ENCODE measurements around the gene HAPLN1. TPM values are rescaled to one million over a fixed set of nuclear protein-coding genes. Genes with fewer than 3 reads are reported as not detected.

Gene HAPLN1
- under 0.01 and 0.56 TPM in 2 replicates for total RNA-seq (2012; rRNA removed)
- 0.06 and 0.07 TPM in 2 replicates for polyA plus RNA-seq (2012; rRNA removed)
- 0.01 TPM in 1 of 2 replicates, not detected in the other for polyA plus RNA-seq (2012; cell fraction: cytosol; rRNA removed)
- not detected in 2 replicates for polyA plus RNA-seq (2012; cell fraction: nucleus; rRNA removed; ENCODE audit: low replicate concordance)
- Bru-seq, nascent RNA = percentile 4 among the genes with signal in this experiment
- BruChase-seq, experiment 1, labeled RNA remaining after a 6-hour chase = percentile 4 among the genes with signal in this experiment
- BruChase-seq, experiment 2, labeled RNA remaining after a 2-hour chase = percentile 1 among the genes with signal in this experiment
- long read RNA-seq = 0 reads

GRCh38 chr5:83720836-83721537 is at the start of gene HAPLN1:
HAPLN1 (minus strand) TSS chr5:83720855; CDS start chr5:83673523, 47,332 bp downstream.
- dilution Hi-C loops (cut with HindIII; ENCODE audit: low sequenced_read_pairs, unreplicated experiment) (no loop called here), intact Hi-C loops (cut with micrococcal nuclease) (no loop called here), in situ Hi-C loops (cut with MboI; ENCODE audit: low sequenced_read_pairs) (loop anchor here (5.0 to 10.0 kb wide), 2 partner anchors 534 to 656 kb away; no protein-coding TSS in a partner anchor)
- peak within 1 kb of the TSS; percentile 64; the same call in 1 of the 2 replicates for H3K23ac ChIP-seq (ENCODE audit: low read depth, low read length)
- peak within 1 kb of the TSS; percentile 80; the same call in 1 of the 2 replicates for H3K9ac ChIP-seq (ENCODE audit: low read depth, low read length)
- ChIA-PET CTCF (interaction anchor here (0.6 kb wide), 2 partner anchors 185 to 897 kb away, joined by 3 read pairs; no protein-coding TSS in a partner anchor), POLR2A (ENCODE audit: unreplicated experiment) (interaction anchor here (0.6 kb wide), 2 partner anchors 13 to 661 kb away, joined by 4 to 25 read pairs; no protein-coding TSS in a partner anchor)
- H3K4me1 ChIP-seq (ENCODE audit: control insufficient read depth, insufficient read depth, low read length) = peaks cover 2% of the 10 kb centered on the region; the same call in 1 of the 2 replicates
- H3K14ac ChIP-seq (replicated peaks; ENCODE audit: low read depth, low read length) = 0 out of 2 replicates have a peak within 1 kb of the TSS, but pooled peaks have one; percentile 45
- H3K9me3 ChIP-seq (ENCODE audit: control insufficient read depth, insufficient read depth, low read length) = no peaks in the 10 kb centered on the region
- H2BK120ac ChIP-seq (ENCODE audit: low read depth, low read length) = peak within 1 kb of the TSS; percentile 79
- no TSS peak for BruUV-seq (replicated peaks)
- H4K5ac ChIP-seq (ENCODE audit: low read depth, low read length) = no peak within 1 kb of the TSS; the same call in 1 of the 2 replicates
- no peaks in the 10 kb centered on the region for H3K79me1 ChIP-seq (ENCODE audit: low read depth in 1 of 2, low read length in 2 of 2)
- peak within 1 kb of the TSS; percentile 34; the same call in 1 of the 2 replicates for H4K91ac ChIP-seq (ENCODE audit: insufficient read depth, low read depth, low read length)
- no peak for ATAC-seq (ENCODE audit: low read depth)
- peak within 1 kb of the TSS; percentile 35; the same call in 1 of the 2 replicates for H3K56ac ChIP-seq (ENCODE audit: extremely low read depth, insufficient read depth, low read length)
- no peaks in the 10 kb centered on the region for H3K27me3 ChIP-seq (ENCODE audit: control insufficient read depth, insufficient read depth, low read length)
- no CpG with 5 or more reads among the region's 16 CpGs for WGBS, 2 experiments (ENCODE audit: extremely low coverage in 2 of 2, insufficient read length in 1 of 2)
- no peaks in the 10 kb centered on the region for H3K9me1 ChIP-seq (ENCODE audit: insufficient read depth, low read length)
- H3K36me3 ChIP-seq (ENCODE audit: control insufficient read depth, insufficient read depth, low read length) = no peaks in the 10 kb centered on the region
- no peak within 1 kb of the TSS for H3K27ac ChIP-seq (ENCODE audit: insufficient read depth, low read length)
- H2BK15ac ChIP-seq (ENCODE audit: low read depth, low read length) = peak within 1 kb of the TSS; percentile 31; the same call in 2 of the 3 replicates
- peak within 1 kb of the TSS; percentile 18 to 67; a peak in 2 of 4 replicates for H4K8ac ChIP-seq (ENCODE audit: low read depth in 2 of 2, low read length in 2 of 2)
- H3K4me3 ChIP-seq (ENCODE audit: insufficient read depth, low read depth, low read length) = peak within 1 kb of the TSS; percentile 78
- peak within 1 kb of the TSS; percentile 23 for H2AK5ac ChIP-seq (ENCODE audit: low read depth, low read length)
- peak within 1 kb of the TSS; percentile 33; the same call in 1 of the 2 replicates for H2BK20ac ChIP-seq (ENCODE audit: low read depth, low read length)
- H3K4ac ChIP-seq (ENCODE audit: low read depth, low read length) = peak within 1 kb of the TSS; percentile 54
- no peak within 1 kb of the TSS; the same call in 1 of the 2 replicates for H3K18ac ChIP-seq (ENCODE audit: low read depth, low read length)
- H3K4me2 ChIP-seq (ENCODE audit: low read depth, low read length) = peak within 1 kb of the TSS; percentile 80
- H2AK9ac ChIP-seq (replicated peaks; ENCODE audit: low read depth, low read length, poor library complexity) = no peak within 1 kb of the TSS
- no peaks in the 10 kb centered on the region for H4K20me1 ChIP-seq (ENCODE audit: insufficient read depth, low read length)
- no peak for DNase-seq
- peak within 1 kb of the TSS; percentile 95 for H2AFZ ChIP-seq (replicated peaks; ENCODE audit: low read length, poor library complexity)
- H2BK5ac ChIP-seq (ENCODE audit: low read depth, low read length, poor library complexity, severe bottlenecking) = no peak within 1 kb of the TSS
- no peak for TF ChIP-seq CHD1 (IDR thresholded peaks at IDR 0.05; ENCODE audit: low read depth, low read length)
- no peak for TF ChIP-seq FOS (IDR thresholded peaks at IDR 0.05; ENCODE audit: low read depth, low read length)
- TF ChIP-seq NFE2L2 (IDR thresholded peaks at IDR 0.05; ENCODE audit: low read depth, low read length) = no peak
- no peak for TF ChIP-seq POLR2A (IDR thresholded peaks at IDR 0.05; ENCODE audit: low read depth, low read length)
- no peak for TF ChIP-seq ELK1 (IDR thresholded peaks at IDR 0.05; ENCODE audit: borderline replicate concordance, low read depth, low read length)
- TF ChIP-seq RFX5 (IDR thresholded peaks at IDR 0.05; ENCODE audit: low read depth, low read length) = no peak
- TF ChIP-seq BHLHE40 (IDR thresholded peaks at IDR 0.05; ENCODE audit: low read depth, low read length) = no peak
- no peak for TF ChIP-seq MAFK (IDR thresholded peaks at IDR 0.05; ENCODE audit: low read depth, low read length)
- TF ChIP-seq MAZ (IDR thresholded peaks at IDR 0.05; ENCODE audit: borderline replicate concordance, low read depth, low read length) = no peak
- no peak for TF ChIP-seq CEBPB (IDR thresholded peaks at IDR 0.05; ENCODE audit: low read depth, low read length)
- TF ChIP-seq USF2 (IDR thresholded peaks at IDR 0.05; ENCODE audit: low read depth, low read length) = no peak
- TF ChIP-seq SMC3 (IDR thresholded peaks at IDR 0.05; ENCODE audit: low read depth, low read length) = no peak
- TF ChIP-seq RAD21 (IDR thresholded peaks at IDR 0.05; ENCODE audit: low read length) = no peak
- no peak for TF ChIP-seq MXI1 (IDR thresholded peaks at IDR 0.05; ENCODE audit: borderline replicate concordance, low read depth, low read length)
